ENCODE measurements around the gene CXorf65.

CXorf65 gene

DNA sequence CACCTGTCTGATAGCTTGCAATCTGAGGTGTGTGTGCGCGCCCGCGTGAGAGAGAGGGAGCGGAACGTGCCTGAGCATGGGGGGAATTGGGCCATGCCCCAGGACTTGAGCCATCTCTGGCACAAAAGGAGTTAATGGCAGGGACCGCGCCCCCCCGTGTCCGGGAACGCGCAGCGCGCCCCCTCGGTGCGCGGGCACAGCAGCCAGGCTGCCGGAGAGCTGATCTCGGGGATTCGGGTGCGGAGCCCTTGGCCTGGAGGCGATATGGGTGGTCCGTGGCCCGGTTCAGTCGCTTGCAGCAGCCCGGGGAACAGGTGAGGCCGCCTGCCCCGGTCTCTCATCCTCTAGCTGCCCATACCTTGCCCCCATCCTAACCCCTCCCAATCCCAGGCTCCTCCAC lies 38.1 kb upstream of the CXorf65 start, which contains the start of gene NLGN3:
NLGN3 (plus strand) TSS at position 191 of the 400 bp plus-strand sequence. CDS start 2,909 bp downstream, outside the sequence.
- no peak within 1 kb of the TSS for H3K27ac ChIP-seq (ENCODE audit: low read depth, low read length)
- H2BK15ac ChIP-seq (replicated peaks; ENCODE audit: low read depth) = no peak within 1 kb of the TSS
- no peaks in the 10 kb centered on the region for H3K79me2 ChIP-seq (ENCODE audit: control insufficient read depth, insufficient read depth, low read length)

GRCh38 chrX:71143508-71143907 lies 37.0 kb upstream of the CXorf65 start:
- H3K4me1 ChIP-seq (ENCODE audit: control insufficient read depth, low read depth, low read length) = no peaks in the 10 kb centered on the region
- no peak overlapping the region for H3K4ac ChIP-seq (ENCODE audit: low read depth, low read length)
- H3K4me2 ChIP-seq (ENCODE audit: low read length) = no peak overlapping the region
- H3K36me3 ChIP-seq (ENCODE audit: control insufficient read depth, insufficient read depth, low read length) = no peaks in the 10 kb centered on the region
- no peak overlapping the region for H3K4me3 ChIP-seq (ENCODE audit: low read length)
- H4K8ac ChIP-seq (ENCODE audit: low read depth, low read length) = no peak overlapping the region
- WGBS (ENCODE audit: extremely low coverage, insufficient coverage, low lambda C conversion rate) = no CpG with 5 or more reads among the region's 6 CpGs
- no peaks in the 10 kb centered on the region for H3K79me1 ChIP-seq (ENCODE audit: low read length)
- no peak overlapping the region for H2BK120ac ChIP-seq (ENCODE audit: low read depth, low read length)
- no peak overlapping the region for H3K23ac ChIP-seq (ENCODE audit: low read length)
- no peak overlapping the region for H2AK5ac ChIP-seq (ENCODE audit: low read length)
- no peak overlapping the region for H2BK15ac ChIP-seq (replicated peaks; ENCODE audit: low read depth)
- no peak for DNase-seq
- H3K56ac ChIP-seq (ENCODE audit: low read length) = no peak overlapping the region
- H3K9ac ChIP-seq (ENCODE audit: low read length) = no peak overlapping the region
- H3K27me3 ChIP-seq (ENCODE audit: insufficient read depth, low read length, poor library complexity) = no peaks in the 10 kb centered on the region
- no peak overlapping the region for H4K5ac ChIP-seq (ENCODE audit: low read length)
- H3K18ac ChIP-seq (ENCODE audit: low read length) = no peak overlapping the region
- no peaks in the 10 kb centered on the region for H3K79me2 ChIP-seq (ENCODE audit: control insufficient read depth, insufficient read depth, low read length)
- H2BK5ac ChIP-seq (ENCODE audit: low read length) = no peak overlapping the region
- H3K27ac ChIP-seq (ENCODE audit: low read depth, low read length) = no peak overlapping the region

More for the DNA sequence above, 38.1 kb upstream of the CXorf65 start, which contains the start of gene NLGN3:
- Histone ChIP-seq H3K4me1 (ENCODE audit: control insufficient read depth, low read depth, low read length) (no peaks in the 10 kb centered on the region), H3K4ac (ENCODE audit: low read depth, low read length) (no peak within 1 kb of the TSS), H3K4me2 (ENCODE audit: low read length) (peak within 1 kb of the TSS; percentile 70), H3K9ac (ENCODE audit: low read length) (peak within 1 kb of the TSS; percentile 29), H2BK120ac (ENCODE audit: low read depth, low read length) (no peak within 1 kb of the TSS), H4K8ac (ENCODE audit: low read depth, low read length) (no peak within 1 kb of the TSS), H3K79me1 (ENCODE audit: low read length) (no peaks in the 10 kb centered on the region), H3K56ac (ENCODE audit: low read length) (peak within 1 kb of the TSS; percentile 56), H3K18ac (ENCODE audit: low read length) (no peak within 1 kb of the TSS), H4K5ac (ENCODE audit: low read length) (no peak within 1 kb of the TSS), H3K27me3 (ENCODE audit: insufficient read depth, low read length, poor library complexity) (no peaks in the 10 kb centered on the region), H3K4me3 (ENCODE audit: low read length) (no peak within 1 kb of the TSS), H3K36me3 (ENCODE audit: control insufficient read depth, insufficient read depth, low read length) (no peaks in the 10 kb centered on the region), H3K23ac (ENCODE audit: low read length) (no peak within 1 kb of the TSS), H2AK5ac (ENCODE audit: low read length) (no peak within 1 kb of the TSS), H2BK5ac (ENCODE audit: low read length) (no peak within 1 kb of the TSS)
- no CpG with 5 or more reads among the region's 28 CpGs for WGBS (ENCODE audit: extremely low coverage, insufficient coverage, low lambda C conversion rate)
- DNase-seq = peak; percentile 6

- H3K23ac ChIP-seq (ENCODE audit: low read length) = no peak overlapping the region
- no peak overlapping the region for H2AK5ac ChIP-seq (ENCODE audit: low read length)
- no peak overlapping the region for H3K27ac ChIP-seq (ENCODE audit: low read depth, low read length)
- H4K5ac ChIP-seq (ENCODE audit: low read length) = no peak overlapping the region
- H3K4me1 ChIP-seq (ENCODE audit: control insufficient read depth, low read depth, low read length) = no peaks in the 10 kb centered on the region
- no peak overlapping the region for H3K4ac ChIP-seq (ENCODE audit: low read depth, low read length)
- no peak overlapping the region for H2BK5ac ChIP-seq (ENCODE audit: low read length)
- H3K9ac ChIP-seq (ENCODE audit: low read length) = no peak overlapping the region
- no peaks in the 10 kb centered on the region for H3K79me2 ChIP-seq (ENCODE audit: control insufficient read depth, insufficient read depth, low read length)
- no peak overlapping the region for H2BK15ac ChIP-seq (replicated peaks; ENCODE audit: low read depth)
- no peak for DNase-seq
- H3K36me3 ChIP-seq (ENCODE audit: control insufficient read depth, insufficient read depth, low read length) = no peaks in the 10 kb centered on the region
- no peak overlapping the region for H3K4me2 ChIP-seq (ENCODE audit: low read length)
- H2BK120ac ChIP-seq (ENCODE audit: low read depth, low read length) = no peak overlapping the region
- H4K8ac ChIP-seq (ENCODE audit: low read depth, low read length) = no peak overlapping the region
- H3K18ac ChIP-seq (ENCODE audit: low read length) = no peak overlapping the region
- H3K79me1 ChIP-seq (ENCODE audit: low read length) = no peaks in the 10 kb centered on the region
- H3K4me3 ChIP-seq (ENCODE audit: low read length) = no peak overlapping the region
- H3K27me3 ChIP-seq (ENCODE audit: insufficient read depth, low read length, poor library complexity) = no peaks in the 10 kb centered on the region
- H3K56ac ChIP-seq (ENCODE audit: low read length) = no peak overlapping the region
- no CpG with 5 or more reads among the region's 6 CpGs for WGBS (ENCODE audit: extremely low coverage, insufficient coverage, low lambda C conversion rate)
Measured at GRCh38 chrX:71140440-71140839, 33.9 kb upstream of the CXorf65 start.

DNA sequence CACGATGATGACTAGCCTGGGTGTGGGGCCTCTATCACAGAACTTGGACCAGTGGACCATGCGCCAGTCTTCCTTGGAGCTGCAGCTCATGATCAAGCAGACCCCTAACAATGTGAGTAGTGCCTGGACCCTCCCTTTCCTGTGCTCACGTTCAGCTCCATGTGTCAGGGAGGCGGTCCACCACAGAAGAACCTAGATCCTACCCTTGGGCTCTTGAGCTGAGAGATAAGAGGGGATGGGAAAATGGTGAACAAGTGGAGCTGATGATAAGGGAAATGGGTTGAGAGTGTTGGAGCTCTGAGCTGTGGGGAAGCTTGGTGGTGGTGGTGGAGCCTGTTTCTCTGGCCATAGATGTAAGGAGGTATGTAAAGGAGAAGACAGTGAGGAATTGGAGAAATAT lies 25.0 kb upstream of the CXorf65 start:
- no peak overlapping the region for H3K56ac ChIP-seq (ENCODE audit: low read length)
- H3K4me2 ChIP-seq (ENCODE audit: low read length) = no peak overlapping the region
- no peak overlapping the region for H2BK120ac ChIP-seq (ENCODE audit: low read depth, low read length)
- no peak overlapping the region for H2AK5ac ChIP-seq (ENCODE audit: low read length)
- no peak overlapping the region for H2BK5ac ChIP-seq (ENCODE audit: low read length)
- no peak overlapping the region for H4K5ac ChIP-seq (ENCODE audit: low read length)
- no peak overlapping the region for H3K4me3 ChIP-seq (ENCODE audit: low read length)
- H3K79me2 ChIP-seq (ENCODE audit: control insufficient read depth, insufficient read depth, low read length) = no peaks in the 10 kb centered on the region
- no peak overlapping the region for H3K27ac ChIP-seq (ENCODE audit: low read depth, low read length)
- H3K18ac ChIP-seq (ENCODE audit: low read length) = no peak overlapping the region
- H3K27me3 ChIP-seq (ENCODE audit: insufficient read depth, low read length, poor library complexity) = no peaks in the 10 kb centered on the region
- no peak overlapping the region for H4K8ac ChIP-seq (ENCODE audit: low read depth, low read length)
- H3K9ac ChIP-seq (ENCODE audit: low read length) = no peak overlapping the region
- no peaks in the 10 kb centered on the region for H3K4me1 ChIP-seq (ENCODE audit: control insufficient read depth, low read depth, low read length)
- WGBS (ENCODE audit: extremely low coverage, insufficient coverage, low lambda C conversion rate) = no CpG with 5 or more reads among the region's 4 CpGs
- no peak for DNase-seq
- H3K4ac ChIP-seq (ENCODE audit: low read depth, low read length) = no peak overlapping the region
- no peak overlapping the region for H2BK15ac ChIP-seq (replicated peaks; ENCODE audit: low read depth)
- H3K79me1 ChIP-seq (ENCODE audit: low read length) = no peaks in the 10 kb centered on the region
- H3K23ac ChIP-seq (ENCODE audit: low read length) = no peak overlapping the region
- peaks cover 11% of the 10 kb centered on the region for H3K36me3 ChIP-seq (ENCODE audit: control insufficient read depth, insufficient read depth, low read length)

DNA sequence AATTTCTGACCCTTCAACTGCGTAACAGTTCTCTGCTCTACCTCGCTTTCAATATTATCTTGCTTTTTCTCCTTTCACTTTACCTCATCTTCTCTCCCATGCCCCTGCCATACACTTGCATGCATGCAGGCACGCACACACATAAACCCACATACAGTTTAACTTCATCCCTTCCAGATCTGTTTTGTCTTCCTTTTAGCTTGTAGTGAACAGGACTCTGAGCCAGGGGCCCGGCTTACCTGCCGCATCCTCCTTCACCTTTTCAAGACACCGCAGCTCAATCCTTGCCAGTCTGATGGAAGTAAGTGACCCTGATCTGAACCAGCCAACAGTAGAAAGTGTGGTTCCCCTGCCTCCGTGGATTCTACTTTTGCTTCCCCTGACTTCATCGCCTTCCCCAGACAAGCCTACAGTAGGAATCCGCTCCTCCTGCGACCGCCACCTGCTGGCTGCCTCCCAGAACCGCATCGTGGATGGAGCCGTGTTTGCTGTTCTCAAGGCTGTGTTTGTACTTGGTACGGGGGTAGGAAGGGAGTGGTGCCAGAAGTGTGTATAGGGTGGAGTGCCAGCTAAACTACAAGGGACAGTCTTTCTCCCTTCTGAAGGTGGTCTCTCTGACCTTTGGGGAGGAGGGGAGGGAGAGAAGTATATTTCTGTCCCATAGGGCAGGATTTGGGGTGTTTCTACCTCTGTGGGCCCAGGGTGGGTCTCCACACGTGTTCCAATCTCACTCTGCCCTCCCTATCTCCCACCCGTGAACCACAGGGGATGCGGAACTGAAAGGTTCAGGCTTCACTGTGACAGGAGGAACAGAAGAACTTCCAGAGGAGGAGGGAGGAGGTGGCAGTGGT lies 22.6 kb upstream of the CXorf65 start:
- H4K8ac ChIP-seq (ENCODE audit: low read depth, low read length) = no peak overlapping the region
- no peak overlapping the region for H2BK5ac ChIP-seq (ENCODE audit: low read length)
- H3K79me2 ChIP-seq (ENCODE audit: control insufficient read depth, insufficient read depth, low read length) = no peaks in the 10 kb centered on the region
- no peak overlapping the region for H4K5ac ChIP-seq (ENCODE audit: low read length)
- H3K4me2 ChIP-seq (ENCODE audit: low read length) = no peak overlapping the region
- H3K27me3 ChIP-seq (ENCODE audit: insufficient read depth, low read length, poor library complexity) = no peaks in the 10 kb centered on the region
- H3K23ac ChIP-seq (ENCODE audit: low read length) = no peak overlapping the region
- H3K4ac ChIP-seq (ENCODE audit: low read depth, low read length) = no peak overlapping the region
- no CpG with 5 or more reads among the region's 18 CpGs for WGBS (ENCODE audit: extremely low coverage, insufficient coverage, low lambda C conversion rate)
- no peaks in the 10 kb centered on the region for H3K4me1 ChIP-seq (ENCODE audit: control insufficient read depth, low read depth, low read length)
- DNase-seq = peak; percentile 55
- H3K4me3 ChIP-seq (ENCODE audit: low read length) = no peak overlapping the region
- no peaks in the 10 kb centered on the region for H3K79me1 ChIP-seq (ENCODE audit: low read length)
- H2BK120ac ChIP-seq (ENCODE audit: low read depth, low read length) = no peak overlapping the region
- H3K27ac ChIP-seq (ENCODE audit: low read depth, low read length) = no peak overlapping the region
- peaks cover 11% of the 10 kb centered on the region for H3K36me3 ChIP-seq (ENCODE audit: control insufficient read depth, insufficient read depth, low read length)
- no peak overlapping the region for H3K9ac ChIP-seq (ENCODE audit: low read length)
- H2BK15ac ChIP-seq (replicated peaks; ENCODE audit: low read depth) = no peak overlapping the region
- H3K56ac ChIP-seq (ENCODE audit: low read length) = no peak overlapping the region
- H2AK5ac ChIP-seq (ENCODE audit: low read length) = no peak overlapping the region
- H3K18ac ChIP-seq (ENCODE audit: low read length) = no peak overlapping the region
